Gastroesophageal sphincter (tissue), 4 donors: ENCODE data around the gene ST7. TPM values are rescaled to one million over a fixed set of nuclear protein-coding genes. Genes with fewer than 3 reads are reported as not detected.

ENCODE experiments used
- ATAC-seq: fragments of 150-250 bp; one replicate; pipeline ENCODE4 v1.9.1; 2016; ENCODE audit warnings: mild to moderate bottlenecking, moderate library complexity
- H3K27ac ChIP-seq, 4 donors: fragments of 200-600 bp; sonication (generic) in 3 of 4; 1 replicate in 3 of 4; 2 replicates in 1 of 4; pipeline ENCODE4 v1.5.1; 2016 to 2019
- H3K27me3 ChIP-seq: fragments of 200-600 bp; sonication (generic); one replicate; pipeline ENCODE4 v1.5.1; 2019
- H3K36me3 ChIP-seq, 2 donors: fragments of 200-600 bp; sonication (generic); one replicate each; pipeline ENCODE4 v1.5.1; 2019; ENCODE audit warnings: control low read depth in 1 of 2
- H3K4me1 ChIP-seq, 3 donors: fragments of 200-600 bp; sonication (generic); 1 replicate in 2 of 3; 2 replicates in 1 of 3; pipeline ENCODE4 v1.5.1; 2016 to 2019; ENCODE audit warnings: control low read depth in 2 of 3
- H3K4me3 ChIP-seq, 2 donors: fragments of 200-600 bp; sonication (generic); one replicate each; pipeline ENCODE4 v1.5.1; 2019; ENCODE audit warnings: mild to moderate bottlenecking in 1 of 2, moderate library complexity in 1 of 2
- H3K9me3 ChIP-seq, 3 donors: fragments of 200-600 bp; sonication (generic); one replicate each; pipeline ENCODE4 v1.5.1; 2017 to 2019; ENCODE audit warnings: control low read depth in 2 of 3
- CTCF ChIP-seq, 4 experiments: fragments of 200-600 bp in 2 of 4; fragments of 450-650 bp in 2 of 4; sonication (generic) in 1 of 4; IDR thresholded peaks; one replicate each; pipeline ENCODE4 v1.5.1; 2017 to 2019; ENCODE audit warnings: antibody characterized with exemption in 4 of 4, mild to moderate bottlenecking in 2 of 4, moderate library complexity in 2 of 4
- EP300 ChIP-seq: sonication (generic); formaldehyde crosslinking; IDR thresholded peaks from one replicate; pipeline ENCODE4 v1.6.1; 2017; ENCODE audit warnings: antibody characterized with exemption, mild to moderate bottlenecking
- POLR2A ChIP-seq, 2 donors: fragments of 450-650 bp; IDR thresholded peaks; one replicate each; pipeline ENCODE4 v1.6.1; 2017; ENCODE audit warnings: antibody characterized with exemption in 2 of 2, mild to moderate bottlenecking in 2 of 2, moderate library complexity in 1 of 2
- POLR2AphosphoS5 ChIP-seq: sonication (generic); formaldehyde crosslinking; IDR thresholded peaks from one replicate; pipeline ENCODE4 v1.6.1; 2017; ENCODE audit warnings: antibody characterized with exemption
- WGBS, 2 donors: methylation state at CpG; one replicate each; pipeline ENCODE4 v1.1.5; 2018; ENCODE audit warnings: low coverage in 1 of 2; 5-methylcytosine and 5-hydroxymethylcytosine counted together
- total RNA-seq, 4 donors: library from RNA; depleted of rRNA; stranded (reverse); fragments of >200 nt; gene quantifications; one replicate each; pipeline ENCODE4 v1.1.0, GENCODE V29; 2016

ST7 gene
- total RNA-seq, 4 donors from 2014 or later: 19.1 to 43.9 (median 24.2) TPM

GRCh38 chr7:117217106-117218035, 264.1 kb downstream of the ST7 start:
- 63 to 75% methylated on average over 6 of the region's 6 CpGs for WGBS, 2 donors
- no peaks in the 10 kb centered on the region for H3K4me1 ChIP-seq
- no peak for ATAC-seq
- no peak overlapping the region for H3K4me3 ChIP-seq
- TF ChIP-seq EP300 (no peak), CTCF (IDR thresholded peaks at IDR 0.05) (no peak), POLR2A (IDR thresholded peaks at IDR 0.05) (no peak), POLR2AphosphoS5 (no peak)
- no peaks in the 10 kb centered on the region for H3K27me3 ChIP-seq
- H3K27ac ChIP-seq: no peak overlapping the region
- no peaks in the 10 kb centered on the region for H3K9me3 ChIP-seq
- peaks cover 0 to 36% of the 10 kb centered on the region in 2 donors for H3K36me3 ChIP-seq

GRCh38 chr7:117218700-117219099, 265.4 kb downstream of the ST7 start:
- Histone ChIP-seq H3K9me3 (no peaks in the 10 kb centered on the region), H3K27me3 (no peaks in the 10 kb centered on the region), H3K4me1 (no peaks in the 10 kb centered on the region), H3K4me3 (no peak overlapping the region), H3K27ac (no peak overlapping the region), H3K36me3 (peaks cover 0 to 49% of the 10 kb centered on the region in 2 donors)
- WGBS, 2 donors: 13 to 63% methylated on average over 1 to 4 of the region's 4 CpGs
- TF ChIP-seq EP300 (no peak), CTCF (IDR thresholded peaks at IDR 0.05) (no peak), POLR2A (IDR thresholded peaks at IDR 0.05) (no peak), POLR2AphosphoS5 (no peak)
- no peak for ATAC-seq

GRCh38 chr7:117219485-117219884, 266.2 kb downstream of the ST7 start:
- TF ChIP-seq POLR2AphosphoS5 (no peak), EP300 (no peak), POLR2A (IDR thresholded peaks at IDR 0.05) (no peak), CTCF (IDR thresholded peaks at IDR 0.05) (no peak)
- 87 to 94% methylated on average over 6 of the region's 8 CpGs for WGBS, 2 donors
- no peak overlapping the region for H3K27ac ChIP-seq
- H3K9me3 ChIP-seq: no peaks in the 10 kb centered on the region
- H3K4me1 ChIP-seq: no peaks in the 10 kb centered on the region
- H3K27me3 ChIP-seq: no peaks in the 10 kb centered on the region
- ATAC-seq: no peak
- peaks cover 0 to 55% of the 10 kb centered on the region in 2 donors for H3K36me3 ChIP-seq
- H3K4me3 ChIP-seq: no peak overlapping the region

GRCh38 chr7:117220836-117221235, 267.5 kb downstream of the ST7 start:
- WGBS, 2 donors: 62 to 77% methylated on average over 4 of the region's 5 CpGs

More at GRCh38 chr7:117220836-117221235, 267.5 kb downstream of the ST7 start:
- no peak for ATAC-seq
- Histone ChIP-seq H3K9me3 (no peaks in the 10 kb centered on the region), H3K27me3 (no peaks in the 10 kb centered on the region), H3K36me3 (peaks cover 0 to 67% of the 10 kb centered on the region in 2 donors), H3K4me3 (no peak overlapping the region), H3K27ac (no peak overlapping the region), H3K4me1 (no peaks in the 10 kb centered on the region)
- TF ChIP-seq POLR2AphosphoS5 (no peak), POLR2A (IDR thresholded peaks at IDR 0.05) (no peak), CTCF (IDR thresholded peaks at IDR 0.05) (no peak), EP300 (no peak)
